Kidney (tissue), 14 donors: ENCODE results near the gene PNMT. TPM values are rescaled to one million over a fixed set of nuclear protein-coding genes. Genes with fewer than 3 reads are reported as not detected.

Experiments
- DNase-seq, 5 donors: peaks; one replicate each; pipeline ENCODE4 v3.0.0-alpha.2; 2013 to 2020
- FAIRE-seq: peaks from 2 replicates; lab custom pipeline; 2012; peaks lifted over from hg19 to GRCh38; lab: Jason Lieb, UNC
- H3K27ac ChIP-seq, 2 donors: one replicate each; pipeline ENCODE4 v1.7.0; 2013; ENCODE audit warnings: low read depth in 2 of 2, low read length in 2 of 2, inconsistent platforms in 1 of 2
- H3K27me3 ChIP-seq: one replicate; pipeline ENCODE4 v1.7.1; 2013; ENCODE audit warnings: low read length, inconsistent platforms; ENCODE audit not compliant: control insufficient read depth, insufficient read depth
- H3K36me3 ChIP-seq, 3 donors: one replicate each; pipeline versions ENCODE4 v1.7.0 to v1.7.1; 2013; ENCODE audit warnings: low read length in 3 of 3, control low read depth in 1 of 3, inconsistent platforms in 1 of 3; ENCODE audit not compliant: insufficient read depth in 3 of 3, control insufficient read depth in 2 of 3
- H3K4me1 ChIP-seq, 3 donors: one replicate each; pipeline versions ENCODE4 v1.7.0 to v1.7.1; 2013; ENCODE audit warnings: low read length in 3 of 3, inconsistent platforms in 1 of 3, low read depth in 1 of 3; ENCODE audit not compliant: control insufficient read depth in 2 of 3, insufficient read depth in 2 of 3
- H3K4me3 ChIP-seq, 3 donors: one replicate each; pipeline versions ENCODE4 v1.7.0 to v1.8.1; 2013; ENCODE audit warnings: low read length in 3 of 3, control low read depth in 1 of 3, inconsistent platforms in 1 of 3
- H3K9ac ChIP-seq, 3 donors: one replicate each; pipeline versions ENCODE4 v1.7.0 to v1.7.1; 2013; ENCODE audit warnings: low read length in 3 of 3, control low read depth in 1 of 3, inconsistent platforms in 1 of 3
- H3K9me3 ChIP-seq, 3 donors: one replicate each; pipeline versions ENCODE4 v1.7.0 to v1.7.1; 2013; ENCODE audit warnings: low read length in 3 of 3, control low read depth in 1 of 3, inconsistent platforms in 1 of 3; ENCODE audit not compliant: control insufficient read depth in 2 of 3, insufficient read depth in 1 of 3
- CTCF ChIP-seq: IDR thresholded peaks from 3 replicates; pipeline ENCODE4 v1.5.1; 2012; ENCODE audit warnings: mild to moderate bottlenecking, moderate library complexity, borderline replicate concordance; ENCODE audit not compliant: insufficient read depth; ENCODE audit errors: extremely low read depth
- intact Hi-C: fragments of 100-400 bp; cut with DNase I; formaldehyde crosslinking; loops from one replicate; pipeline ENCODE4 v1.11.1; 2022
- polyA plus RNA-seq: library from polyadenylated mRNA; stranded (reverse); fragments of 350-450 nt; fragmentation: Illumina TruSeq; extraction: RNeasy Lipid Tissue Mini Kit (QIAGEN cat#74804); gene quantifications from one replicate; pipeline ENCODE4 v1.2.3, GENCODE V29; 2014; ENCODE audit warnings: low read depth, low replicate concordance; ENCODE audit not compliant: insufficient read depth
- total RNA-seq: library from RNA; stranded (reverse); fragmentation: NEBNext Ultra II Directional; extraction: Animal tissue kit (Norgen Biotek cat#: 25700); gene quantifications from one replicate; pipeline ENCODE4 v1.2.1, GENCODE V29; 2021
- donor health status: control.
- donor health status: control.
- donor health status: control.
- donor health status: control.
- donor health status: control.
- donor health status: DM: yes; HTN: yes; CAD: no.
- donor health status: Normal renal cell carcinoma (clear cell type).

The PNMT gene
- total and polyA plus RNA-seq, 2 donors from 2014 or later, result 2.0 to 8.2 TPM

GRCh38 chr17:39624313-39624712 is 43.9 kb upstream of the PNMT start:
- Histone ChIP-seq H3K9ac (no peak overlapping the region), H3K4me1 (peaks cover 0 to 11% (median 3%) of the 10 kb centered on the region in 3 donors), H3K9me3 (no peaks in the 10 kb centered on the region), H3K27ac (no peak overlapping the region), H3K36me3 (no peaks in the 10 kb centered on the region), H3K27me3 (peaks cover 2% of the 10 kb centered on the region), H3K4me3 (no peak overlapping the region)
- FAIRE-seq, result no peak
- no peak for DNase-seq
- TF ChIP-seq CTCF, result no peak
- intact Hi-C loops, result loop anchor here (10.0 kb wide), 1 partner anchor 80 kb away; no protein-coding TSS in a partner anchor

DNA sequence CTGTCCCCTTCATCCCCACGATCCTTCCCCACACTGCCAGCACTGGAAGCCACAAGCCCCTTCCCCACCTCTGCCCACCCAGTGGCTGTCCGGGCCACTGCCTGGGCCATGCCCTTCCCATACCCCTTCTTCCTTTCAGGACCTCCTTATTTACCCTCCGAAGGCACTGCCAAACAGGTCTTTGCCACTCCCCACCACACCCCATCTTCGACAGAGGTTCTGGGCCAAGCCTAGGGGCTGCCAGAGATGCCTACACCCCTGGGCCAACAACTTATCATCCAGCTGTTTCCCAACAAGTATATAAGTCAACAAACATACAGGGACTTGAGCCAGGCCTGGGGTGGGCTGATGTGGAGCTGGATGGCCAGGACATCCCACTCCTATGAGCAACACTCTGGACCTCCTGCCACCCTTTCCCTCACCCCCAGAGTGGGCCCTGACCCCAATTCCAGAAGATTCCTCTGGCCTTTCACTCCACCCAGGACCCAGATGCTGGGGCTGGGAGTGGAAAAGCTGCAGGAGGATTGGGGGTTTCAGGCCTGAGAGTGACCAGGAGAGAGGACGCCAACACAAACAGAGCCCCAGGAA is 43.0 kb upstream of the PNMT start:
- Histone ChIP-seq H3K9ac (no peak overlapping the region), H3K4me1 (peaks cover 0 to 11% (median 3%) of the 10 kb centered on the region in 3 donors), H3K9me3 (no peaks in the 10 kb centered on the region), H3K36me3 (no peaks in the 10 kb centered on the region), H3K27me3 (peaks cover 2% of the 10 kb centered on the region), H3K27ac (no peak overlapping the region), H3K4me3 (no peak overlapping the region)
- intact Hi-C loops, result loop anchor here (10.0 kb wide), 1 partner anchor 80 kb away; no protein-coding TSS in a partner anchor
- no peak for TF ChIP-seq CTCF
- no peak for FAIRE-seq
- peak in 1 of 5 donors; percentile 61 for DNase-seq

- FAIRE-seq (no peak), DNase-seq (peak in 1 of 5 donors; percentile 65)
- no peak for TF ChIP-seq CTCF
- Histone ChIP-seq H3K4me3 (peak within 1 kb of the TSS; percentile 16 to 68 (median 35)), H3K27ac (peak within 1 kb of the TSS in 1 of 2 donors; percentile 78), H3K36me3 (no peaks in the 10 kb centered on the region), H3K4me1 (peaks cover 0 to 11% (median 3%) of the 10 kb centered on the region in 3 donors), H3K9ac (no peak within 1 kb of the TSS), H3K27me3 (peaks cover 2% of the 10 kb centered on the region), H3K9me3 (no peaks in the 10 kb centered on the region)
- intact Hi-C loops, result loop anchor here (10.0 kb wide), 1 partner anchor 82 kb away; no protein-coding TSS in a partner anchor
Observed at GRCh38 chr17:39626171-39627046, 41.8 kb upstream of the PNMT start, which contains the start of gene PPP1R1B. TSS of gene PPP1R1B (plus strand) at chr17:39626952. CDS start at chr17:39627393, 441 bp downstream.
